ENCODE data around the gene WDR59. TPM values are rescaled to one million over a fixed set of nuclear protein-coding genes. Genes with fewer than 3 reads are reported as not detected.
A peak's percentile ranks its signal among the peaks of the same experiment; 100 is the strongest.

WDR59 gene
- polyA plus RNA-seq, 3 donors, result 6.7 to 44.4 (median 7.8) TPM

GRCh38 chr16:74896389-74897370 lies 88.2 kb downstream of the WDR59 start:
- no peaks in the 10 kb centered on the region for H4K20me1 ChIP-seq (ENCODE audit: insufficient read depth, low read length)
- H3K27me3 Mint-ChIP-seq (ENCODE audit: low read depth in 3 of 3), result no peaks in the 10 kb centered on the region

GRCh38 chr16:74893541-74893940 lies 91.4 kb downstream of the WDR59 start:
- H3K27ac ChIP-seq (ENCODE audit: low read depth in 1 of 2, low read length in 2 of 2), result no peak overlapping the region
- Mint-ChIP-seq H3K9me3 (no peaks in the 10 kb centered on the region), H3K4me1 (peaks cover 2% of the 10 kb centered on the region), H3K27me3 (ENCODE audit: low read depth in 3 of 3) (no peaks in the 10 kb centered on the region), H3K27ac (no peak overlapping the region), H3K4me3 (no peak overlapping the region), H3K36me3 (peaks cover 64 to 65% of the 10 kb centered on the region in 2 donors)
- H3K4me3 ChIP-seq (replicated peaks in 1 of 3; ENCODE audit: low read depth in 2 of 3, low read length in 3 of 3), result no peak overlapping the region
- no peaks in the 10 kb centered on the region for H3K4me1 ChIP-seq (ENCODE audit: control insufficient read depth in 1 of 2, insufficient read depth in 2 of 2, low read length in 2 of 2)
- H2AFZ ChIP-seq (ENCODE audit: insufficient read depth, low read depth, low read length, poor library complexity, severe bottlenecking), result no peak overlapping the region
- no peaks in the 10 kb centered on the region for H4K20me1 ChIP-seq (ENCODE audit: insufficient read depth, low read length)
- no peak for DNase-seq
- H3K27me3 ChIP-seq (ENCODE audit: control insufficient read depth in 2 of 2, insufficient read depth in 2 of 2, low read length in 2 of 2), result no peaks in the 10 kb centered on the region
- H3K9me3 ChIP-seq (replicated peaks in 1 of 2; ENCODE audit: control insufficient read depth in 1 of 2, insufficient read depth in 1 of 2, low read length in 2 of 2), result no peaks in the 10 kb centered on the region
- WGBS (ENCODE audit: insufficient coverage), result 100% methylated on average over 4 of the region's 4 CpGs
- H3K9ac ChIP-seq (ENCODE audit: insufficient read depth, low read length, poor library complexity, severe bottlenecking), result no peak overlapping the region
- peaks cover 34 to 76% of the 10 kb centered on the region in 2 donors for H3K36me3 ChIP-seq (replicated peaks in 1 of 2; ENCODE audit: control insufficient read depth in 1 of 2, insufficient read depth in 2 of 2, low read length in 2 of 2)
- intact Hi-C loops (cut with micrococcal nuclease), result no loop called here
- no peak for TF ChIP-seq CTCF (IDR thresholded peaks at IDR 0.05)
- H3K79me2 ChIP-seq (ENCODE audit: insufficient read depth, low read length), result no peaks in the 10 kb centered on the region
- H3K4me2 ChIP-seq (replicated peaks; ENCODE audit: extremely low read depth, low read length, poor library complexity, severe bottlenecking), result no peak overlapping the region

More at GRCh38 chr16:74896389-74897370, 88.2 kb downstream of the WDR59 start:
- DNase-seq, result no peak
- no peak overlapping the region for H3K27ac ChIP-seq (ENCODE audit: low read depth in 1 of 2, low read length in 2 of 2)
- H3K4me3 Mint-ChIP-seq, result no peak overlapping the region
- no peaks in the 10 kb centered on the region for H3K9me3 Mint-ChIP-seq
- peaks cover 2% of the 10 kb centered on the region for H3K4me1 Mint-ChIP-seq
- WGBS (ENCODE audit: insufficient coverage), result 92% methylated on average over 8 of the region's 14 CpGs
- H3K9ac ChIP-seq (ENCODE audit: insufficient read depth, low read length, poor library complexity, severe bottlenecking), result no peak overlapping the region
- intact Hi-C loops (cut with micrococcal nuclease), result no loop called here
- no peaks in the 10 kb centered on the region for H3K79me2 ChIP-seq (ENCODE audit: insufficient read depth, low read length)
- peaks cover 21 to 66% of the 10 kb centered on the region in 2 donors for H3K36me3 ChIP-seq (replicated peaks in 1 of 2; ENCODE audit: control insufficient read depth in 1 of 2, insufficient read depth in 2 of 2, low read length in 2 of 2)
- no peaks in the 10 kb centered on the region for H3K27me3 ChIP-seq (ENCODE audit: control insufficient read depth in 2 of 2, insufficient read depth in 2 of 2, low read length in 2 of 2)
- no peaks in the 10 kb centered on the region for H3K4me1 ChIP-seq (ENCODE audit: control insufficient read depth in 1 of 2, insufficient read depth in 2 of 2, low read length in 2 of 2)
- H3K36me3 Mint-ChIP-seq, result peaks cover 58 to 67% of the 10 kb centered on the region in 2 donors
- H3K4me2 ChIP-seq (replicated peaks; ENCODE audit: extremely low read depth, low read length, poor library complexity, severe bottlenecking), result no peak overlapping the region
- peak overlapping the region in 5 of 7 donors; percentile 0 to 75 (median 15) for H3K27ac Mint-ChIP-seq
- no peak overlapping the region for H2AFZ ChIP-seq (ENCODE audit: insufficient read depth, low read depth, low read length, poor library complexity, severe bottlenecking)
- H3K9me3 ChIP-seq (replicated peaks in 1 of 2; ENCODE audit: control insufficient read depth in 1 of 2, insufficient read depth in 1 of 2, low read length in 2 of 2), result no peaks in the 10 kb centered on the region
- TF ChIP-seq CTCF (IDR thresholded peaks at IDR 0.05), result no peak
- no peak overlapping the region for H3K4me3 ChIP-seq (replicated peaks in 1 of 3; ENCODE audit: low read depth in 2 of 3, low read length in 3 of 3)
